WERI-Rb-1 (cell line): Measurements from ENCODE around the gene PSMF1.

Source experiments
- DNase-seq: peaks from one replicate; pipeline ENCODE4 v3.0.0-alpha.2; 2020
- H3K27ac ChIP-seq: fragments of 250-450 bp; sonication (Bioruptor Pico); 2 replicates; pipeline ENCODE4 v1.5.1; 2020; ENCODE audit warnings: mild to moderate bottlenecking, moderate library complexity
- H3K27me3 ChIP-seq: fragments of 250-450 bp; sonication (Bioruptor Pico); 2 replicates; pipeline ENCODE4 v1.5.1; 2021; ENCODE audit warnings: mild to moderate bottlenecking, low read depth, moderate library complexity; ENCODE audit not compliant: insufficient read depth, severe bottlenecking
- H3K36me3 ChIP-seq: fragments of 250-450 bp; sonication (Bioruptor Pico); 2 replicates; pipeline ENCODE4 v1.5.1; 2020; ENCODE audit warnings: mild to moderate bottlenecking, moderate library complexity
- H3K4me3 ChIP-seq: 2 replicates; pipeline ENCODE4 v1.5.1; 2011; ENCODE audit warnings: low read depth, mild to moderate bottlenecking, control low read depth, low read length
- H3K9me3 ChIP-seq: fragments of 250-450 bp; sonication (Bioruptor Pico); 2 replicates; pipeline ENCODE4 v1.5.1; 2021; ENCODE audit warnings: mild to moderate bottlenecking, moderate library complexity; ENCODE audit not compliant: severe bottlenecking
- CTCF ChIP-seq: IDR thresholded peaks from 2 replicates; pipeline ENCODE4 v1.5.1; 2011; ENCODE audit warnings: low read depth, mild to moderate bottlenecking, control low read depth, inconsistent platforms, low read length

The PSMF1 gene

GRCh38 chr20:1202762-1203504, 84.5 kb downstream of the PSMF1 start, which contains the start of gene C20orf202:
TSS of gene C20orf202 (plus strand) at chr20:1203454. CDS start at chr20:1203586, 132 bp downstream.
- no peak for DNase-seq

GRCh38 chr20:1203630-1204029, 85.2 kb downstream of the PSMF1 start:
- Histone ChIP-seq H3K36me3 (no peaks in the 10 kb centered on the region), H3K9me3 (no peaks in the 10 kb centered on the region), H3K27me3 (no peaks in the 10 kb centered on the region), H3K27ac (no peak overlapping the region), H3K4me3 (no peak overlapping the region)
- no peak for TF ChIP-seq CTCF
- DNase-seq = no peak

More at GRCh38 chr20:1202762-1203504, 84.5 kb downstream of the PSMF1 start, which contains the start of gene C20orf202:
- no peaks in the 10 kb centered on the region for H3K27me3 ChIP-seq
- H3K4me3 ChIP-seq = no peak within 1 kb of the TSS
- H3K9me3 ChIP-seq = no peaks in the 10 kb centered on the region
- H3K27ac ChIP-seq = no peak within 1 kb of the TSS
- no peak for TF ChIP-seq CTCF
- H3K36me3 ChIP-seq = no peaks in the 10 kb centered on the region

- Histone ChIP-seq H3K27me3 (peaks cover under 1% of the 10 kb centered on the region), H3K9me3 (no peaks in the 10 kb centered on the region), H3K27ac (no peak overlapping the region), H3K36me3 (no peaks in the 10 kb centered on the region), H3K4me3 (no peak overlapping the region)
- no peak for DNase-seq
- TF ChIP-seq CTCF = no peak
Measured at GRCh38 chr20:1204113-1204512, 85.7 kb downstream of the PSMF1 start.

- H3K4me3 ChIP-seq = no peak overlapping the region
- no peak overlapping the region for H3K27ac ChIP-seq
- no peaks in the 10 kb centered on the region for H3K36me3 ChIP-seq
- no peak for TF ChIP-seq CTCF
- H3K9me3 ChIP-seq = no peaks in the 10 kb centered on the region
- peaks cover 6% of the 10 kb centered on the region for H3K27me3 ChIP-seq
- DNase-seq = no peak
Measured at GRCh38 chr20:1204576-1204975, 86.2 kb downstream of the PSMF1 start.

- Histone ChIP-seq H3K27me3 (peaks cover 10% of the 10 kb centered on the region), H3K9me3 (no peaks in the 10 kb centered on the region), H3K4me3 (no peak overlapping the region), H3K27ac (no peak overlapping the region), H3K36me3 (no peaks in the 10 kb centered on the region)
- DNase-seq = no peak
- TF ChIP-seq CTCF = no peak
Measured at GRCh38 chr20:1205802-1206201, 87.4 kb downstream of the PSMF1 start.
